Renal cortex interstitium (tissue), 11 donors: ENCODE data around the gene RALGDS. TPM values are rescaled to one million over a fixed set of nuclear protein-coding genes. Genes with fewer than 3 reads are reported as not detected.
A peak's percentile ranks its signal among the peaks of the same experiment; 100 is the strongest.

Experiments used
- DNase-seq, 11 donors: peaks; one replicate each; pipeline ENCODE4 v3.0.0-alpha.2; 2013; ENCODE audit warnings: low read depth in 9 of 11, low spot score in 4 of 11; ENCODE audit errors: extremely low read depth in 1 of 11
- polyA plus RNA-seq, 3 donors: library from polyadenylated mRNA; unstranded; fragments of 120-200 nt; gene quantifications; one replicate each; pipeline ENCODE4 v1.2.1, GENCODE V29; 2013; ENCODE audit not compliant: insufficient read length in 3 of 3

The RALGDS gene
- polyA plus RNA-seq, 3 donors, result 30.6 to 44.4 (median 40.2) TPM

DNA sequence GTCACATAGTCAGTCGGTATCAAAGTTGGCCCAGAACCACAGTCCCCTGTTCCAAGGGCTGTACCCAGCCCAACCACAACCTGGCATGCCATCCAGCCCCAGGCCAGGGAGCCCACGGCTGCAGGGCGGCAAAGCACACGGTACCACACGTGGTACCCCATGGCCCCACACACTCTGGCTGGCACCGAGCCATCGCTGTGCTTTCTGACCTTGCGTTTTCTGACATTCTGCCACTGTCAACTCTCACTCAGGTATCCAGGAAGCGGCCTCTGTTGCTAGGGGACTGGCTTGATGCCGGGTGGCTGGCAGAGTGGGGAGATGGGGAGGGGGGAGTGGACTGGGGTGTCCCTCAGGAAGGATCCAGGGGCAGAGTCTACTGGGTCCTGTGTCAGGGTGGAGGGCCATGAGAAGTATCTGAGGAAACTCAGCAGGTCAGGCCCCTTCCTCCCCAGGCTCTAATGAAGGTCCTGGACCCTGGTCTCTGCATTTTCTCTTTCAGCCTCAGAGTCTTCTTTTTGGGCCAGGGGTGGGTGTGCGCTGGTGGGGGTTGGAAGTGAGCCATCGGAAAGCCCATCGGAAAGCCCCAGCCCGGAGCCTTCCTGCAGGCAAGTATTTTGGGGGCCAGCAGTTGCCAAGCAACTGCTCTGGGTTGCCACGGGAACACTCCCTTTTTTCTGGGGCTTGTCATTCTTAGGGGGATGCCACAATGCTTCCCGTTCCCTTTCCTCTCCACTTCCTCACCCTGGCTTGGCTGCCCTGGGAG is 21.0 kb upstream of the RALGDS start:
- no peak for DNase-seq

DNA sequence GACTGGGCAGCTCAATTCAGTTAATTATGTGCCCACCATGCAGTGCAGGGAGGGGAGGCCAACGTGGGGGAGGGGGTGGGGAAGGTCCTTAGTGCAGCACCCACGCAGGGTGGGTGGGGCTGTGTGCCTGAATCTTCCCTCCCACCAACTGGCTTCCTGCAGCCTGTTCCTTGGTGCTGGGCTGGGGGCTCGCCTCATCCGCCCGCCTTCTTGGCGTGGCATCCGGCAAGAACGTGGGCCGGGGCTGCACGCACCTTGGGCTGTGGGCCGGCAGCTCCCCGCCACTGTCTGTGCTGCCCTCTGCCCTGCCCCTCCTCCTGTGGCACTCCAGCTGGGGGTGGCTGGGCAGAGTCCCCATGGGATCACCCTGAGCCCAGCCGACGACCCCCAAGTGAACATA is 19.6 kb upstream of the RALGDS start:
- DNase-seq, result no peak

DNA sequence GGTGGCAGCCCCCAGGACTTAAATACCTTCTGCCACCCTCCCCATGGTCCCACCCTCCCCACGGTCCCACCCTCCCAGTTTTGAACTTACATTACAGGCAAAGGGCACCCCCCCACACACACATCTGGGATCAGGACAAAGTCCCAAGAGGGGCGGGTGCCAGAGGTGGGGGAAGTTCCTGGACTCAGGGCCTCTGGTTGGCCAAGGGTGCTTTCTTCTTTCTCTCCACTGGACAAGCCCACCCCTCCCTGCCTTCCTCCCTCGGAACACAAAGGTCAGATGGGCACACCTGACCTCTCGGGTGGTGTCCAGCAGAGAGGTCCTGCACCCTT is 19.1 kb upstream of the RALGDS start:
- no peak for DNase-seq

GRCh38 chr9:133139246-133140173 is 18.5 kb upstream of the RALGDS start:
- DNase-seq, result no peak

- no peak for DNase-seq
Observed at GRCh38 chr9:133137451-133138231, 16.6 kb upstream of the RALGDS start.

GRCh38 chr9:133135146-133135745 is 14.2 kb upstream of the RALGDS start:
- DNase-seq, result no peak

GRCh38 chr9:133134388-133135145 is 13.5 kb upstream of the RALGDS start:
- DNase-seq, result no peak

GRCh38 chr9:133133681-133134387 is 12.8 kb upstream of the RALGDS start:
- peak in 5 of 11 donors; percentile 66 to 84 (median 82) for DNase-seq

DNA sequence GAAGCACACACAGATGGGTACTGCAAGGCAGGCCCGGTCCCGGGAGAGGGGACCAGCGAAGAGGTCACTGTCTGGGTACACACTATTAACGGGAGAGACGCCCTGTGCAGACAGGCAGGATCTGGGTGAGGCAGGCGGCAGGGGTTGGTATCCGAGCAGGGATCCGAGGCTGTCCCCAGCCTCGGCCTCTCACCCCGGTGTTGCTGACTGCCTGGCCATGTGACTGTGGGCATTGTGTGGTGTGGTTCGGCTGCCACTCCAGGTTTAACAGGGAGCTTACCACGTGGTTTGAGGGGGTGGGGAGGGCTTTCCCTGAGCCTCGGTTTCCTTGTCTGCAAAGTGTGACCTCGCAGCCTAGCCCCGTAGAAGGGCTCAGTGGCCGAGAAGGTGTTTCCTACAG is 11.1 kb upstream of the RALGDS start:
- DNase-seq, result no peak

- no peak for DNase-seq
Observed at GRCh38 chr9:133131506-133131905, 10.5 kb upstream of the RALGDS start.

- no peak for DNase-seq
Observed at GRCh38 chr9:133130685-133131244, 9.7 kb upstream of the RALGDS start.

DNA sequence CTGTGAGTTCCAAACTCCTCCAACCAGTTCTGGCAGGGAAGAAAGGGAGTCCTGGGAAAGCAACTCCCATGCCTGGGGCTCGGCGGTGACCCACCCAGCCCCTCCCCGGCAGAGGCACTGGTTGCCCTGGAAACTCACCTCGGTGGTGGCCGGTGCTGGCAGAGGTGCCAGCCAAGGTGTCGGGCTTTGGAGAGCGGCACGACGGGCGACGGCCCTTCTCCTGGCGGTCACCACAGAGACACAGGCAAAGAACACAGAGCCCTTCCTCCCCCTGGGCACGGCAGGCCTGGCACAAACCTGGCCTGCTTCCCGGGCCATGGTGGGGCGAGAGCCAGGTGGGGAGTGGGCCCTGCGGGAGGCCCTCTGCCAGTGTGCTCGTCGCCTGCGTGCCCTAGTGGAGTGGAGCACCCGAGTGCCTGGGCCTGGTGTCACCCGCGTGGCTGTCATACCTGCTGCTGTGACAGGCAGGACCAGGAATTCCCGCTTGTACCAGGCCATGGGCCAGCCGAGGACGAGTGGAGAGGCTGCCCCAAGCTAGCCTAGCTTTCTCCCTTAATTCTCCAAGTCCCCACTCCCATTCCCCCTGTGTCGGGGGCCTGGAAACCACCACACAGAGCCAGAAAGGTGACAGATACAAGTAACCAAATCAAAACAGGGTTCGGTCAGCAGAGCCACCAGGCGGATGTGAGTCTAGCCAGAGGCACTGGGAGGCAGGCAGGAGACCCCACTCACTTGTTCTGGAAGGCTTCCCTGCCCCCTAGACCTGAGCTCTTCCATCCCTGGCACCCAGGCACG is 8.2 kb upstream of the RALGDS start:
- no peak for DNase-seq

DNA sequence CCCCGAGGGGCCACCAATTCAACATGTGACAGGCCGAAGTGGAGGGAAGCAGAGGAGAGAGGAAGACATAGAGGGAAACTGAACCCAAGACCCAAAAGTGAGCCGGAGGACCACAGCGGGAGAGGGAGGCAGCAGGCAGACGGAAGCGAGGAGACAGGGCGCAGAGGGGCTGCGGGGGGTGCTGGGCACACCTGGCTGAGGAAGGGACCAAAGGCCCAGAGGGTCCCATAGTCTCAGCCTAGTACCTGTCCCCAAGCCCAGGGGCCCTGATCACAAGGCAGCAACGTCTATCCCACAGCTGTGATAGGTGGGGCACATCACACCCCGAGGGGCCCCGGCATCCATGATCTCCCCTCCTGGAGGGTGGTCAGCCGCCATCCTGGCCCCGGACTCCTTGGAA is 7.1 kb upstream of the RALGDS start:
- DNase-seq, result no peak

DNA sequence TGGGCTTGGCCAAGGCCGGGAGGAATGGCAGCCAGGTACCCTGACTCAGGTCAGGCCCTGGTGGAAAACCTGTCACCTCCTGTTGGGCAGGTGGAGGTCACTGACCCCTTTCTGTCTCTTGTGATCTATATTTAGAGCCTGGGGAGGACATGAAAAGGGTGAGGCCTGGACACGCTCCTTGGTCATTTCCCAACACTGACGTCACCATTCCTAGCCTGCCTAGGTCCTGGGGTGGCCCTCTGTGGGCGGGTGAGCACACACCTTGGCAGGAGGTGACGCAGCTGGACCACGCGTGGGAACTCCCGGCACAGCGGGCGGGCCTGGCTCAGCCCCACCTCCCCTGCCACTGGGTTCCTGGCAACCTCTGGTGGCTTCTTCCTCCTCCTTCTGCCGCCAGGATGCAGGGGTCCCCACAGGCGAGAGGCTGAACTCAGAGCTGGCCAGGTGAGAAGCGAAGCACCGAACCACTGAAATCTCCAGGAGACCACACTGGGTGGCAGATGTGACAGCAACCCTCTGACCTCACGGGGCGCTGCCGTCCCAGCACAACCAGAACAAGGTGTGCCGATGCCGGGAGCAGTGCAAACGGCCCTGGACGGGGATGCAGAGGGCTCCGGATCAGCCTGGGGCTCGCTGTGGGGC is 6.4 kb upstream of the RALGDS start:
- DNase-seq, result no peak

- DNase-seq, result no peak
Observed at GRCh38 chr9:133126697-133127339, 5.8 kb upstream of the RALGDS start.
